ENCODE results near the gene SERP1. TPM values are rescaled to one million over a fixed set of nuclear protein-coding genes. Genes with fewer than 3 reads are reported as not detected.

SERP1 gene
- total and polyA plus RNA-seq, 2 donors = 77.8 to 94.1 TPM

DNA sequence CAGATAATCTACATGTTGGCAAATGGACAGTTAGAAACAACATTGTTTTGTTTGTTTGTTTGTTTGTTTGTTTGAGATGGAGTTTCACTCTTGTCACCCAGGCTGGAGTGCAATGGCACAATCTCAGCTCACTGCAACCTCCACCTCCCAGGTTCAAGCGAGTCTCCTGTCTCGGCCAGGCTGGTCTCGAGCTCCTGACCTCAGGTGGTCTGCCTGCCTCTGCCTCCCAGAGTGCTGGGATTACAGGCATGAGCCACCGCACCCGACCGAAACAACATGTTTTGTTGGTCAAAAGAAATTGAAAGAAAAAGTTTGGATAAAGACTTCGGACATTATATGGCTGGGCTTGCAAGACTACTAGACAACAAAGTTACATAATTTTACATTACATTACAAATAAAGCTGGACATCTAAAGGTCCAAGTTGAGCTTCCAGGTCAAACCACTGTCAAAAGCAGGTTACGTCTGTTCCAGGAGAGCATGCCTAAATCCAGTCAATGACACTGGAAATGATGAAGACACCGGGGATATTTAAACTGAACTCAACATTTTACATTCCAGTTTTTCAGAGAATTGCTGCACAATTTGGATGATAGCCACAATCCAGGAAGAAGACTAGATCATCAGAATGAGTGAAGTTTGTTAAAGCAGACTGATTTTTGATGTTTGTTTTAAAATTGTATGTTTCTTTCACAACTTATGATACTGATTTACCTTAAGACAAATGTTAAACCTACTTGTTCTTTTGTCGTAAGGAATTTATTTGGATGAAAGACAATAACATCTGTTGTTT lies 18.6 kb downstream of the SERP1 start:
- no peaks in the 10 kb centered on the region for H3K4me1 ChIP-seq (ENCODE audit: control insufficient read depth in 2 of 2, insufficient read depth in 2 of 2, low read length in 2 of 2)
- no peak for DNase-seq (ENCODE audit: low read depth in 6 of 9, low spot score in 9 of 9)
- 83% methylated on average over 10 of the region's 10 CpGs for WGBS
- H3K27me3 ChIP-seq (ENCODE audit: control insufficient read depth in 2 of 2, insufficient read depth in 1 of 2, low read length in 1 of 2) = no peaks in the 10 kb centered on the region
- no peak overlapping the region for H3K27ac ChIP-seq (ENCODE audit: low read depth in 1 of 2, low read length in 1 of 2)
- no peak overlapping the region for H3K4me3 ChIP-seq (ENCODE audit: low read length in 2 of 2)
- H3K9me3 ChIP-seq (ENCODE audit: control insufficient read depth in 2 of 2, insufficient read depth in 1 of 2, low read length in 1 of 2) = no peaks in the 10 kb centered on the region
- no peaks in the 10 kb centered on the region for H3K36me3 ChIP-seq (ENCODE audit: control insufficient read depth in 2 of 2, insufficient read depth in 2 of 2, low read length in 1 of 2)

DNA sequence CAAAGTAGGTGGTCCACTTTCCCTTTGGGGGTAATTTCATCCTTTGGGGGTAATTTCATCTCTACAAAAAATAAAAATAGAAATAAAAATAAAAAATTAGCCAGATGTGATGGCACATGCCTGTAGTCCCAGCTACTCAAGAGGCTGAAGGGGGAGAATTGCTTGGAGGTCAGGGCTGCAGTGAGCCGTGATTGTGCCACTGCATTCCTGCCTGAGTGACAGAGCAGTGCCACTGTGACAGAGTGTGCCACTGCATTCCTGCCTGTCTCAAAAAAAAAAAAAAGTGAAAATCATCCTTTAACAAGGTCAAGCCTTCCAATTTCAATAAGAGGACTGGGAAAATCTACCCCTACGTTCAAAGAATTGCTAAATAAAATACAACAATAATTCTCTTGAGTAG lies 22.8 kb downstream of the SERP1 start:
- 96% methylated on average over 2 of the region's 2 CpGs for WGBS
- no peaks in the 10 kb centered on the region for H3K36me3 ChIP-seq (ENCODE audit: control insufficient read depth in 2 of 2, insufficient read depth in 2 of 2, low read length in 1 of 2)
- DNase-seq (ENCODE audit: low read depth in 6 of 9, low spot score in 9 of 9) = no peak
- no peaks in the 10 kb centered on the region for H3K4me1 ChIP-seq (ENCODE audit: control insufficient read depth in 2 of 2, insufficient read depth in 2 of 2, low read length in 2 of 2)
- no peaks in the 10 kb centered on the region for H3K9me3 ChIP-seq (ENCODE audit: control insufficient read depth in 2 of 2, insufficient read depth in 1 of 2, low read length in 1 of 2)
- H3K4me3 ChIP-seq (ENCODE audit: low read length in 2 of 2) = no peak overlapping the region
- H3K27me3 ChIP-seq (ENCODE audit: control insufficient read depth in 2 of 2, insufficient read depth in 1 of 2, low read length in 1 of 2) = no peaks in the 10 kb centered on the region
- H3K27ac ChIP-seq (ENCODE audit: low read depth in 1 of 2, low read length in 1 of 2) = no peak overlapping the region

- Histone ChIP-seq H3K4me1 (ENCODE audit: control insufficient read depth in 2 of 2, insufficient read depth in 2 of 2, low read length in 2 of 2) (no peaks in the 10 kb centered on the region), H3K27ac (ENCODE audit: low read depth in 1 of 2, low read length in 1 of 2) (no peak overlapping the region), H3K36me3 (ENCODE audit: control insufficient read depth in 2 of 2, insufficient read depth in 2 of 2, low read length in 1 of 2) (no peaks in the 10 kb centered on the region), H3K9me3 (ENCODE audit: control insufficient read depth in 2 of 2, insufficient read depth in 1 of 2, low read length in 1 of 2) (no peaks in the 10 kb centered on the region), H3K4me3 (ENCODE audit: low read length in 2 of 2) (no peak overlapping the region), H3K27me3 (ENCODE audit: control insufficient read depth in 2 of 2, insufficient read depth in 1 of 2, low read length in 1 of 2) (no peaks in the 10 kb centered on the region)
- no peak for DNase-seq (ENCODE audit: low read depth in 6 of 9, low spot score in 9 of 9)
- WGBS = 97% methylated on average over 2 of the region's 2 CpGs
Observed at GRCh38 chr3:150521463-150521862, 24.8 kb downstream of the SERP1 start.

DNA sequence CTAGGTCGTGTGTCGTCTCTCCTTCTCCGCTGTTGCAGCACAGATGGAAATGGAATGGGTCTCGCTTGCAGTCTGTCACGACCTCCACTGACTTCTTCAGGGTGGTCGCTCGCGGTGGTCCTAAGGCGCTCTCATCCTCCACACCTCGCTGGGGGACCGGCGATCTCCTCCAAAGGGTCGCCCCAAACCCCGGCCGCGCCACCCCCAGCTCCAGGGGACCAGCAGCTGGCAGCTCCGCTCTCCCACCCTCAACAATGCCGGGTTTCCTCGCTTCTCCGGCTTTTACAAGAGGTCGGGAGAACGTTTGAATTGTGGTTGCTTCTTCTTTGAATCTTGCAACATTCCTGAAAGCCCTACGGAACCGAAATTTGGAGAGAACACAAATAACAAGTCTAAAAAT lies 25.9 kb downstream of the SERP1 start:
- DNase-seq (ENCODE audit: low read depth in 6 of 9, low spot score in 9 of 9) = no peak

DNA sequence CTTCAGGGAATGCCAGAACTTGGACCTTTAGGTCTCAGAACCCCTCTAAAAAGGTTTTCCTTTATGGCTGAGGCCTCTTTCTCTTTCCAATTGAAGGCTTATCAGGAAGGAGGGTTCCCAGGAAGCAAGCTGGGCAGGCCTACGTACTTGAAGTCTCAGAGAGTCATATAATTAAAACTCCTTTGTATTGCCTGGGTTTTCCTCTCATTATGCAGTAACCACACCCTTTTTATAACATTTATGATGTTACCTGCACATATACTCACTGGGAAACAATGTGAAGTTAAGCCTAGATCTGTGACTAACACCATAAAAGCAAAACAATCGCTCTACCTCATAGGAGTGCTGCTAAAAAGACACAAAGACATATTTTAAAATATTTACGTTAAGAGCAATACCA lies 27.3 kb downstream of the SERP1 start:
- no peaks in the 10 kb centered on the region for H3K36me3 ChIP-seq (ENCODE audit: control insufficient read depth in 2 of 2, insufficient read depth in 2 of 2, low read length in 1 of 2)
- 96% methylated on average over 3 of the region's 3 CpGs for WGBS
- DNase-seq (ENCODE audit: low read depth in 6 of 9, low spot score in 9 of 9) = no peak
- no peaks in the 10 kb centered on the region for H3K9me3 ChIP-seq (ENCODE audit: control insufficient read depth in 2 of 2, insufficient read depth in 1 of 2, low read length in 1 of 2)
- no peak overlapping the region for H3K27ac ChIP-seq (ENCODE audit: low read depth in 1 of 2, low read length in 1 of 2)
- H3K4me3 ChIP-seq (ENCODE audit: low read length in 2 of 2) = no peak overlapping the region
- no peaks in the 10 kb centered on the region for H3K4me1 ChIP-seq (ENCODE audit: control insufficient read depth in 2 of 2, insufficient read depth in 2 of 2, low read length in 2 of 2)
- H3K27me3 ChIP-seq (ENCODE audit: control insufficient read depth in 2 of 2, insufficient read depth in 1 of 2, low read length in 1 of 2) = no peaks in the 10 kb centered on the region

More for the DNA sequence above, 25.9 kb downstream of the SERP1 start:
- H3K4me3 ChIP-seq (ENCODE audit: low read length in 2 of 2) = no peak overlapping the region
- H3K4me1 ChIP-seq (ENCODE audit: control insufficient read depth in 2 of 2, insufficient read depth in 2 of 2, low read length in 2 of 2) = no peaks in the 10 kb centered on the region
- no peaks in the 10 kb centered on the region for H3K36me3 ChIP-seq (ENCODE audit: control insufficient read depth in 2 of 2, insufficient read depth in 2 of 2, low read length in 1 of 2)
- H3K27me3 ChIP-seq (ENCODE audit: control insufficient read depth in 2 of 2, insufficient read depth in 1 of 2, low read length in 1 of 2) = no peaks in the 10 kb centered on the region
- no peaks in the 10 kb centered on the region for H3K9me3 ChIP-seq (ENCODE audit: control insufficient read depth in 2 of 2, insufficient read depth in 1 of 2, low read length in 1 of 2)
- WGBS = 93% methylated on average over 24 of the region's 24 CpGs
- no peak overlapping the region for H3K27ac ChIP-seq (ENCODE audit: low read depth in 1 of 2, low read length in 1 of 2)

GRCh38 chr3:150515210-150515609 lies 31.1 kb downstream of the SERP1 start:
- no peak for DNase-seq (ENCODE audit: low read depth in 6 of 9, low spot score in 9 of 9)
- Histone ChIP-seq H3K27ac (ENCODE audit: low read depth in 1 of 2, low read length in 1 of 2) (no peak overlapping the region), H3K4me1 (ENCODE audit: control insufficient read depth in 2 of 2, insufficient read depth in 2 of 2, low read length in 2 of 2) (no peaks in the 10 kb centered on the region), H3K27me3 (ENCODE audit: control insufficient read depth in 2 of 2, insufficient read depth in 1 of 2, low read length in 1 of 2) (no peaks in the 10 kb centered on the region), H3K4me3 (ENCODE audit: low read length in 2 of 2) (no peak overlapping the region), H3K36me3 (ENCODE audit: control insufficient read depth in 2 of 2, insufficient read depth in 2 of 2, low read length in 1 of 2) (no peaks in the 10 kb centered on the region), H3K9me3 (ENCODE audit: control insufficient read depth in 2 of 2, insufficient read depth in 1 of 2, low read length in 1 of 2) (no peaks in the 10 kb centered on the region)
- WGBS = 92% methylated on average over 4 of the region's 4 CpGs

GRCh38 chr3:150511122-150511821 lies 35.0 kb downstream of the SERP1 start:
- 83% methylated on average over 4 of the region's 4 CpGs for WGBS
- H3K27ac ChIP-seq (ENCODE audit: low read depth in 1 of 2, low read length in 1 of 2) = no peak overlapping the region
- no peaks in the 10 kb centered on the region for H3K9me3 ChIP-seq (ENCODE audit: control insufficient read depth in 2 of 2, insufficient read depth in 1 of 2, low read length in 1 of 2)
- no peak overlapping the region for H3K4me3 ChIP-seq (ENCODE audit: low read length in 2 of 2)
- H3K4me1 ChIP-seq (ENCODE audit: control insufficient read depth in 2 of 2, insufficient read depth in 2 of 2, low read length in 2 of 2) = no peaks in the 10 kb centered on the region
- DNase-seq (ENCODE audit: low read depth in 6 of 9, low spot score in 9 of 9) = no peak
- no peaks in the 10 kb centered on the region for H3K36me3 ChIP-seq (ENCODE audit: control insufficient read depth in 2 of 2, insufficient read depth in 2 of 2, low read length in 1 of 2)
- H3K27me3 ChIP-seq (ENCODE audit: control insufficient read depth in 2 of 2, insufficient read depth in 1 of 2, low read length in 1 of 2) = no peaks in the 10 kb centered on the region

- H3K4me1 ChIP-seq (ENCODE audit: control insufficient read depth in 2 of 2, insufficient read depth in 2 of 2, low read length in 2 of 2) = no peaks in the 10 kb centered on the region
Observed at GRCh38 chr3:150509780-150510179, 36.5 kb downstream of the SERP1 start.

GRCh38 chr3:150508401-150508800 lies 37.9 kb downstream of the SERP1 start:
- Histone ChIP-seq H3K4me3 (ENCODE audit: low read length in 2 of 2) (no peak overlapping the region), H3K36me3 (ENCODE audit: control insufficient read depth in 2 of 2, insufficient read depth in 2 of 2, low read length in 1 of 2) (no peaks in the 10 kb centered on the region), H3K27ac (ENCODE audit: low read depth in 1 of 2, low read length in 1 of 2) (no peak overlapping the region), H3K27me3 (ENCODE audit: control insufficient read depth in 2 of 2, insufficient read depth in 1 of 2, low read length in 1 of 2) (no peaks in the 10 kb centered on the region), H3K4me1 (ENCODE audit: control insufficient read depth in 2 of 2, insufficient read depth in 2 of 2, low read length in 2 of 2) (no peaks in the 10 kb centered on the region), H3K9me3 (ENCODE audit: control insufficient read depth in 2 of 2, insufficient read depth in 1 of 2, low read length in 1 of 2) (no peaks in the 10 kb centered on the region)
- DNase-seq (ENCODE audit: low read depth in 6 of 9, low spot score in 9 of 9) = no peak

More at GRCh38 chr3:150509780-150510179, 36.5 kb downstream of the SERP1 start:
- no peaks in the 10 kb centered on the region for H3K27me3 ChIP-seq (ENCODE audit: control insufficient read depth in 2 of 2, insufficient read depth in 1 of 2, low read length in 1 of 2)
- no peak overlapping the region for H3K4me3 ChIP-seq (ENCODE audit: low read length in 2 of 2)
- over 99% methylated on average over 2 of the region's 2 CpGs for WGBS
- no peaks in the 10 kb centered on the region for H3K36me3 ChIP-seq (ENCODE audit: control insufficient read depth in 2 of 2, insufficient read depth in 2 of 2, low read length in 1 of 2)
- H3K9me3 ChIP-seq (ENCODE audit: control insufficient read depth in 2 of 2, insufficient read depth in 1 of 2, low read length in 1 of 2) = no peaks in the 10 kb centered on the region
- no peak overlapping the region for H3K27ac ChIP-seq (ENCODE audit: low read depth in 1 of 2, low read length in 1 of 2)
- no peak for DNase-seq (ENCODE audit: low read depth in 6 of 9, low spot score in 9 of 9)
